ENCODE results near the gene MARCHF6.

DNA sequence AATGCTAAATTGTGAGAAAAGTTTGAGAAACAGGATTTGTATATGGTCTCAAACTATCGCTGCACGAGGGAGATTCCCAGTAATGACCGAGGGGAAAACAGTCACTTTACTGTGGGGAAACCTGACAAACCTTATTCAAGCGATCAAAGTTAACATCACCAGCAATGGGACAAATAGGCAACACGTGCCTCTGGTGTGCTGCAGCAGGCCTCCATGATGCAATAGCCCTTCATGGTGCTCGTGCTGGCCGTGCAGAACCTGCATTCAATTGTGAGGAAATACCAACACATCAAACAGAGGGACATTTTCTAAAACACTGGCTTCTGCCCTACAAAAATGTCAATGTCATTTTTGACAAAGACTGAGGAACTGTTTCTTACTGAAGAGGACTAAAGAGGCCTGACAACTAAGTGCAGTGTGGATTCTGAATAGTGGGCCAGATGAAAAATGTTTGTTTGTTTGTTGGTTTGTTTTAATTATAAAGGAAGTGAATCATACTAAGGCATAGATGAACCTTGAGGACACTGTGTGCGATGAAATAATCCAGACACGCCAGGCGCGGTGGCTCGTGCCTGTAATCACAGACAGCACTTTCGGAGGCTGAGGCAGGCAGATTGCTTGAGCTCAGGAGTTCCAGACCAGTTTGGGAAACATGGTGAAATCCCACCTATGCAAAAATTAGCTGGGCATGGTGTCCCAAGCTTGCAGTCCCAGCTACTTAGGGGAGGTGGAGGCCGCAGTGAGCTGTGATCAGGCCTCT is 17.6 kb upstream of the MARCHF6 start:
- TF ChIP-seq, protein P1, sequence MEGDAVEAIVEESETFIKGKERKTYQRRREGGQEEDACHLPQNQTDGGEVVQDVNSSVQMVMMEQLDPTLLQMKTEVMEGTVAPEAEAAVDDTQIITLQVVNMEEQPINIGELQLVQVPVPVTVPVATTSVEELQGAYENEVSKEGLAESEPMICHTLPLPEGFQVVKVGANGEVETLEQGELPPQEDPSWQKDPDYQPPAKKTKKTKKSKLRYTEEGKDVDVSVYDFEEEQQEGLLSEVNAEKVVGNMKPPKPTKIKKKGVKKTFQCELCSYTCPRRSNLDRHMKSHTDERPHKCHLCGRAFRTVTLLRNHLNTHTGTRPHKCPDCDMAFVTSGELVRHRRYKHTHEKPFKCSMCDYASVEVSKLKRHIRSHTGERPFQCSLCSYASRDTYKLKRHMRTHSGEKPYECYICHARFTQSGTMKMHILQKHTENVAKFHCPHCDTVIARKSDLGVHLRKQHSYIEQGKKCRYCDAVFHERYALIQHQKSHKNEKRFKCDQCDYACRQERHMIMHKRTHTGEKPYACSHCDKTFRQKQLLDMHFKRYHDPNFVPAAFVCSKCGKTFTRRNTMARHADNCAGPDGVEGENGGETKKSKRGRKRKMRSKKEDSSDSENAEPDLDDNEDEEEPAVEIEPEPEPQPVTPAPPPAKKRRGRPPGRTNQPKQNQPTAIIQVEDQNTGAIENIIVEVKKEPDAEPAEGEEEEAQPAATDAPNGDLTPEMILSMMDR (IDR thresholded peaks at IDR 0.05), result no peak
- TF ChIP-seq EP300 (IDR thresholded peaks at IDR 0.05) (no peak), POLR2A (IDR thresholded peaks at IDR 0.05) (no peak)
